Cardiac muscle cell (in vitro differentiated cells and primary cell): ENCODE measurements around the gene PRXL2A. TPM values are rescaled to one million over a fixed set of nuclear protein-coding genes. Genes with fewer than 3 reads are reported as not detected.

ENCODE experiments used
- DNase-seq, 2 donors: peaks; one replicate each; pipeline versions ENCODE4 v3.0.0 to v3.0.0-alpha.2; 2010 to 2017; ENCODE audit warnings: low read depth in 1 of 2, low spot score in 1 of 2
- H3K27ac ChIP-seq: fragments of 200-600 bp; sonication (generic); 2 replicates; pipeline ENCODE4 v1.5.1; 2016
- H3K27me3 ChIP-seq: fragments of 200-600 bp; sonication (generic); 2 replicates; pipeline ENCODE4 v1.6.0; 2016; ENCODE audit warnings: control low read depth
- H3K36me3 ChIP-seq: fragments of 200-600 bp; sonication (generic); 2 replicates; pipeline ENCODE4 v1.5.1; 2016; ENCODE audit warnings: control low read depth
- H3K4me1 ChIP-seq: fragments of 200-600 bp; sonication (generic); 2 replicates; pipeline ENCODE4 v1.8.1; 2017; ENCODE audit warnings: low read depth, mild to moderate bottlenecking, mixed run types
- H3K4me3 ChIP-seq: fragments of 200-600 bp; sonication (generic); 2 replicates; pipeline ENCODE4 v1.5.1; 2016; ENCODE audit warnings: mild to moderate bottlenecking
- H3K9me3 ChIP-seq: fragments of 200-600 bp; sonication (generic); 2 replicates; pipeline ENCODE4 v1.5.1; 2017; ENCODE audit warnings: low read depth, mild to moderate bottlenecking, control low read depth
- CTCF ChIP-seq: IDR thresholded peaks from 2 replicates; pipeline ENCODE4 v1.5.1; 2012; ENCODE audit warnings: low read depth, mild to moderate bottlenecking, low read length
- polyA plus RNA-seq: library from polyadenylated mRNA; unstranded; fragments of >200 nt; fragmentation: Nextera tagmentation; extraction: Ambion mirVana; gene quantifications from 2 replicates; pipeline ENCODE4 v1.2.1, GENCODE V29; 2016
- total RNA-seq: library from RNA; depleted of rRNA; stranded (reverse); fragments of >200 nt; gene quantifications from 2 replicates; pipeline ENCODE4 v1.2.3, GENCODE V29; 2016

PRXL2A gene
- total and polyA plus RNA-seq, 2 experiments from 2014 or later = 52.0 to 144 TPM

GRCh38 chr10:80464557-80465450 is 56.5 kb downstream of the PRXL2A start:
- no peaks in the 10 kb centered on the region for H3K36me3 ChIP-seq
- DNase-seq = peak in 1 of 2 donors; percentile 46
- H3K9me3 ChIP-seq = no peaks in the 10 kb centered on the region
- peaks cover 85% of the 10 kb centered on the region for H3K4me1 ChIP-seq
- TF ChIP-seq CTCF = no peak
- H3K4me3 ChIP-seq = no peak overlapping the region
- peak overlapping the region; percentile 84 for H3K27ac ChIP-seq
- no peaks in the 10 kb centered on the region for H3K27me3 ChIP-seq

DNA sequence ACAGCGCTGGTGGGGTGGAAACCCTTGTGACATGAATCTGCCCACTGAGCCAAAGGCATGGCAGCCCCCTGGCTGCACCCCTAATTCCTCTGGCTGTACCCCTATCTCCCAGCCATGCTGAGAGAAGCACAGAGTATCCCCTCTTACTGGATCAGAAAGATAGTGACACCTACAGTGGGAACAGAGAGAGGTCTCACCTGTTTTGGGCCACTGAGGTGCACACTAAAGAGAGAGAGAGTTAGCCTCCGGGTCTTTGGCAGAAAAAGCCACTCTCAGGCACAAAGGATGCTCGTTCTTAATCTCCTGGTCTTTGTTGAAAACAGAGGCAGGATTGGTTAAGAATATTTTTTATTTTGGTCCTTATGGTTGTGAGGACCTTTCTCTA is 57.1 kb downstream of the PRXL2A start:
- H3K4me3 ChIP-seq = no peak overlapping the region
- H3K36me3 ChIP-seq = no peaks in the 10 kb centered on the region
- no peak for DNase-seq
- H3K27me3 ChIP-seq = no peaks in the 10 kb centered on the region
- peak overlapping the region; percentile 84 for H3K27ac ChIP-seq
- H3K9me3 ChIP-seq = no peaks in the 10 kb centered on the region
- no peak for TF ChIP-seq CTCF
- H3K4me1 ChIP-seq = peaks cover 78% of the 10 kb centered on the region

GRCh38 chr10:80465839-80466590 is 57.7 kb downstream of the PRXL2A start:
- no peak overlapping the region for H3K27ac ChIP-seq
- no peaks in the 10 kb centered on the region for H3K9me3 ChIP-seq
- no peak for DNase-seq
- no peaks in the 10 kb centered on the region for H3K27me3 ChIP-seq
- TF ChIP-seq CTCF = no peak
- H3K4me1 ChIP-seq = peaks cover 73% of the 10 kb centered on the region
- no peaks in the 10 kb centered on the region for H3K36me3 ChIP-seq
- H3K4me3 ChIP-seq = no peak overlapping the region

DNA sequence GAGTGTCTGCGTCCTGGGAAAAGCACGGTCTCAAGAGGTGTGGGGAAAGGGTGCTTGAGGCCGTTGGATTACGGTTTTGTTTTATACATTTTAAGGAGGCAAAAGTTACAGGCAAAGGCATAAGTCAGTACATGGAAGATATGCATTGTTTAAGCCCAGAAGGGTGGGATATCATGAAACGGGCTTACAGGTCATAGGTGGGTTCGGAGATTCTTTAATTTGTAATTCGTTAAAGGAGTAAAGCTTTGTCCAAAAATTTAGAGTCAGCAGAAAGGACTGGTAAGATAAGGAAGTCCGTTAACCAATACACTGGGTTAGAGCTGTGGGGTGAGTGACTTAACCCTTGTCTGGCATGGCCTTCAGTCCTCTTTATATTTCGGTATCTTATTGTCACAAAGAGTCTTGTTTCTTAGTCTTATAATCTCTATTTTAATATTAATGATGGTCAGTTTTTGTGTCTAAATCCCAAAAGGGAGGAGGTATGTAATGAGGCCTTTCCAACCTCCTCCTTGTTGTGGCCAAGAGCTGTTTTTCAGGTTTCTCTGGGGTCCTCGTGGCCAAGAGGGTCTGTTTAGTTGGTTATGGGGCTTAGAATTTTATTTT is 58.5 kb downstream of the PRXL2A start:
- no peak overlapping the region for H3K27ac ChIP-seq
- H3K4me1 ChIP-seq = peaks cover 66% of the 10 kb centered on the region

More for the DNA sequence above, 58.5 kb downstream of the PRXL2A start:
- H3K36me3 ChIP-seq = no peaks in the 10 kb centered on the region
- H3K9me3 ChIP-seq = no peaks in the 10 kb centered on the region
- H3K27me3 ChIP-seq = no peaks in the 10 kb centered on the region
- no peak overlapping the region for H3K4me3 ChIP-seq
- DNase-seq = no peak
- no peak for TF ChIP-seq CTCF
